HEK293 (cell line): Measurements from ENCODE around the gene CP.

Experiments used
- CTCF ChIP-seq: fragments of 450-650 bp; formaldehyde crosslinking; IDR thresholded peaks from 2 replicates; pipeline ENCODE4 v1.5.1; 2016; ENCODE audit warnings: missing biosample characterization, missing genetic modification characterization
- IKZF3 ChIP-seq: fragments of 450-650 bp; IDR thresholded peaks from 2 replicates; pipeline ENCODE4 v1.5.0; 2018; ENCODE audit warnings: missing biosample characterization, mild to moderate bottlenecking, missing genetic modification characterization, moderate library complexity
- KLF16 ChIP-seq: fragments of 450-650 bp; formaldehyde crosslinking; IDR thresholded peaks from 2 replicates; pipeline ENCODE4 v1.5.1; 2017; ENCODE audit warnings: missing biosample characterization, missing genetic modification characterization
- PRDM6 ChIP-seq: fragments of 450-650 bp; formaldehyde crosslinking; IDR thresholded peaks from 2 replicates; pipeline ENCODE4 v1.5.1; 2017; ENCODE audit warnings: missing biosample characterization, missing genetic modification characterization
- RBAK ChIP-seq: fragments of 450-650 bp; formaldehyde crosslinking; IDR thresholded peaks from 2 replicates; pipeline ENCODE4 v1.5.1; 2016; ENCODE audit warnings: missing biosample characterization, missing genetic modification characterization
- YY1 ChIP-seq: fragments of 450-650 bp; formaldehyde crosslinking; IDR thresholded peaks from 2 replicates; pipeline ENCODE4 v1.5.1; 2018; ENCODE audit warnings: missing biosample characterization, missing genetic modification characterization
- ZBTB1 ChIP-seq: fragments of 450-650 bp; formaldehyde crosslinking; IDR thresholded peaks from 2 replicates; pipeline ENCODE4 v1.5.1; 2016; ENCODE audit warnings: missing biosample characterization, missing genetic modification characterization
- ZFP3 ChIP-seq: fragments of 450-650 bp; formaldehyde crosslinking; IDR thresholded peaks from 2 replicates; pipeline ENCODE4 v1.5.1; 2016; ENCODE audit warnings: low read depth, missing biosample characterization, missing genetic modification characterization
- ZNF223 ChIP-seq: fragments of 450-650 bp; formaldehyde crosslinking; IDR thresholded peaks from 2 replicates; pipeline ENCODE4 v1.5.1; 2016; ENCODE audit warnings: missing biosample characterization, missing genetic modification characterization
- ZNF24 ChIP-seq: fragments of 450-650 bp; formaldehyde crosslinking; IDR thresholded peaks from 2 replicates; pipeline ENCODE4 v1.5.1; 2016; ENCODE audit warnings: missing biosample characterization, missing genetic modification characterization
- ZNF274 ChIP-seq, 2 experiments: fragments of 200-500 bp in 1 of 2; fragments of 450-650 bp in 1 of 2; sonication (Bioruptor generic) in 1 of 2; formaldehyde crosslinking in 1 of 2; IDR thresholded peaks; 2 replicates each; pipeline versions ENCODE4 v1.5.1 to v1.6.1; 2014 to 2016; ENCODE audit warnings: borderline replicate concordance in 1 of 2, inconsistent platforms in 1 of 2, low read length in 1 of 2, missing biosample characterization in 1 of 2, missing genetic modification characterization in 1 of 2
- ZNF624 ChIP-seq: fragments of 450-650 bp; formaldehyde crosslinking; IDR thresholded peaks from 2 replicates; pipeline ENCODE4 v1.5.1; 2017; ENCODE audit warnings: missing biosample characterization, missing genetic modification characterization

- TF ChIP-seq ZFP3 (tag by site-specific recombination) (no peak), ZNF624 (no peak), CTCF (tag by site-specific recombination) (no peak), ZNF274 (IDR thresholded peaks at IDR 0.05; ENCODE audit: low read length) (no peak), ZNF274 (tag by site-specific recombination; IDR thresholded peaks at IDR 0.05; ENCODE audit: borderline replicate concordance) (no peak), ZNF24 (tag by site-specific recombination) (no peak), ZNF223 (tag by site-specific recombination) (no peak), ZBTB1 (tag by site-specific recombination) (no peak), PRDM6 (no peak), YY1 (tag by site-specific recombination) (no peak), RBAK (tag by site-specific recombination) (no peak), IKZF3 (tag by site-specific recombination) (no peak), KLF16 (tag by site-specific recombination) (no peak)
Observed at GRCh38 chr3:149170672-149171071, 51.0 kb downstream of the CP start.
